GM21529 (cell line): ENCODE results near the gene ARHGAP24.

Experiments used
- ATAC-seq: cut with Tn5 transposase; IDR thresholded peaks from one replicate; pipeline ENCODE4 v1.9.1; 2021; ENCODE audit not compliant: unreplicated experiment

The ARHGAP24 gene

GRCh38 chr4:85733798-85734197, 258.8 kb downstream of the ARHGAP24 start:
- no peak for ATAC-seq

- ATAC-seq: no peak
Measured at GRCh38 chr4:85734424-85734831, 259.5 kb downstream of the ARHGAP24 start.

GRCh38 chr4:85736571-85736970, 261.6 kb downstream of the ARHGAP24 start:
- no peak for ATAC-seq

- ATAC-seq: no peak
Measured at GRCh38 chr4:85737254-85737653, 262.3 kb downstream of the ARHGAP24 start.

- no peak for ATAC-seq
Measured at GRCh38 chr4:85738721-85739120, 263.8 kb downstream of the ARHGAP24 start.

GRCh38 chr4:85740431-85740861, 265.5 kb downstream of the ARHGAP24 start:
- ATAC-seq: no peak

GRCh38 chr4:85741381-85741780, 266.4 kb downstream of the ARHGAP24 start:
- no peak for ATAC-seq

GRCh38 chr4:85741921-85742591, 267.1 kb downstream of the ARHGAP24 start:
- ATAC-seq: no peak

GRCh38 chr4:85744950-85745349, 270.0 kb downstream of the ARHGAP24 start:
- no peak for ATAC-seq

- ATAC-seq: no peak
Measured at GRCh38 chr4:85745939-85746338, 271.0 kb downstream of the ARHGAP24 start.

GRCh38 chr4:85747882-85748491, 273.0 kb downstream of the ARHGAP24 start:
- ATAC-seq: peak; percentile 61

- no peak for ATAC-seq
Measured at GRCh38 chr4:85748654-85749053, 273.7 kb downstream of the ARHGAP24 start.

- ATAC-seq: no peak
Measured at GRCh38 chr4:85751866-85752265, 276.9 kb downstream of the ARHGAP24 start.

- ATAC-seq: no peak
Measured at GRCh38 chr4:85755285-85755684, 280.3 kb downstream of the ARHGAP24 start.

- no peak for ATAC-seq
Measured at GRCh38 chr4:85756938-85757337, 282.0 kb downstream of the ARHGAP24 start.

GRCh38 chr4:85759388-85759787, 284.4 kb downstream of the ARHGAP24 start:
- ATAC-seq: no peak

- no peak for ATAC-seq
Measured at GRCh38 chr4:85760511-85760910, 285.6 kb downstream of the ARHGAP24 start.

- ATAC-seq: no peak
Measured at GRCh38 chr4:85761803-85762528, 287.0 kb downstream of the ARHGAP24 start.

- ATAC-seq: no peak
Measured at GRCh38 chr4:85762529-85762871, 287.6 kb downstream of the ARHGAP24 start.

- no peak for ATAC-seq
Measured at GRCh38 chr4:85763202-85763601, 288.3 kb downstream of the ARHGAP24 start.

GRCh38 chr4:85767649-85768048, 292.7 kb downstream of the ARHGAP24 start:
- ATAC-seq: no peak

GRCh38 chr4:85769009-85769408, 294.1 kb downstream of the ARHGAP24 start:
- no peak for ATAC-seq
